Endothelial cell (in vitro differentiated cells): ENCODE measurements around the gene FEM1A. TPM values are rescaled to one million over a fixed set of nuclear protein-coding genes. Genes with fewer than 3 reads are reported as not detected.

Source experiments
- DNase-seq: peaks from one replicate; pipeline ENCODE4 v3.0.0; 2021; ENCODE audit warnings: low spot score
- H3K27ac Mint-ChIP-seq: one replicate; pipeline ENCODE4 v1.8.0; 2021; ENCODE audit warnings: mixed read lengths, inconsistent platforms; ENCODE audit not compliant: unreplicated experiment
- H3K27me3 Mint-ChIP-seq: one replicate; pipeline ENCODE4 v1.8.0; 2021; ENCODE audit warnings: mild to moderate bottlenecking, moderate library complexity, mixed read lengths, inconsistent platforms; ENCODE audit not compliant: unreplicated experiment
- H3K36me3 Mint-ChIP-seq: one replicate; pipeline ENCODE4 v1.8.0; 2021; ENCODE audit warnings: mild to moderate bottlenecking, low read depth, mixed read lengths, inconsistent platforms; ENCODE audit not compliant: unreplicated experiment
- H3K4me1 Mint-ChIP-seq: one replicate; pipeline ENCODE4 v1.8.0; 2021; ENCODE audit warnings: mild to moderate bottlenecking, mixed read lengths, inconsistent platforms; ENCODE audit not compliant: unreplicated experiment
- H3K4me3 Mint-ChIP-seq: one replicate; pipeline ENCODE4 v1.8.0; 2021; ENCODE audit warnings: mild to moderate bottlenecking, mixed read lengths, inconsistent platforms; ENCODE audit not compliant: unreplicated experiment
- H3K9me3 Mint-ChIP-seq: one replicate; pipeline ENCODE4 v1.8.0; 2021; ENCODE audit warnings: mixed read lengths, inconsistent platforms; ENCODE audit not compliant: unreplicated experiment
- CTCF ChIP-seq: fragments of 200-600 bp; sonication (generic); IDR thresholded peaks from one replicate; pipeline ENCODE4 v1.5.0; 2021; ENCODE audit warnings: antibody characterized with exemption; ENCODE audit not compliant: unreplicated experiment
- microRNA-seq: library from miRNA; unstranded; fragments of <30 nt; microRNA quantifications from one replicate; pipeline ENCODE4, GENCODE V29; 2020; ENCODE audit not compliant: unreplicated experiment
- total RNA-seq: library from RNA; stranded (reverse); fragmentation: NEBNext Ultra II Directional; extraction: Animal tissue kit (Norgen Biotek cat#: 25700); gene quantifications from one replicate; pipeline ENCODE4 v1.2.1, GENCODE V29; 2021; ENCODE audit not compliant: unreplicated experiment

Gene FEM1A
- total RNA-seq, 1 donor from 2014 or later, result 12.0 TPM

GRCh38 chr19:4847190-4847973 lies 55.8 kb downstream of the FEM1A start:
- Mint-ChIP-seq H3K4me1 (no peaks in the 10 kb centered on the region), H3K36me3 (peaks cover 14% of the 10 kb centered on the region)
- TF ChIP-seq CTCF, result no peak

GRCh38 chr19:4849019-4849418 lies 57.5 kb downstream of the FEM1A start:
- Mint-ChIP-seq H3K36me3 (peaks cover 5% of the 10 kb centered on the region), H3K27me3 (peaks cover 1% of the 10 kb centered on the region), H3K9me3 (no peaks in the 10 kb centered on the region), H3K4me3 (no peak overlapping the region), H3K4me1 (no peaks in the 10 kb centered on the region), H3K27ac (no peak overlapping the region)
- no peak for DNase-seq
- TF ChIP-seq CTCF, result no peak

More at GRCh38 chr19:4847190-4847973, 55.8 kb downstream of the FEM1A start:
- H3K4me3 Mint-ChIP-seq, result no peak overlapping the region
- no peak for DNase-seq
- no peaks in the 10 kb centered on the region for H3K9me3 Mint-ChIP-seq
- peaks cover 3% of the 10 kb centered on the region for H3K27me3 Mint-ChIP-seq
- H3K27ac Mint-ChIP-seq, result no peak overlapping the region

Small RNAs within 50 kb of the gene (microRNA-seq; reads per million reads assigned to microRNA genes)
- not detected for gene MIR7-3

Other genes starting within 250 kb of the FEM1A start
- gene SEMA6B, start 232.1 kb upstream of the FEM1A start, total RNA-seq, result 43.7 TPM
- 60.1 TPM for gene TNFAIP8L1, start 152.2 kb upstream of the FEM1A start, total RNA-seq
- gene MYDGF, start 121.4 kb upstream of the FEM1A start, total RNA-seq, result 112 TPM
- 63.3 TPM for gene DPP9, start 67.9 kb upstream of the FEM1A start, total RNA-seq
- gene TICAM1, start 40.0 kb downstream of the FEM1A start, total RNA-seq, result 3.5 TPM
- gene PLIN3, start 75.9 kb downstream of the FEM1A start, total RNA-seq, result 73.1 TPM
- not detected for gene ARRDC5, start 111.2 kb downstream of the FEM1A start, total RNA-seq
- 16.8 TPM for gene UHRF1, start 117.8 kb downstream of the FEM1A start, total RNA-seq
- 42.4 TPM for gene KDM4B, start 177.4 kb downstream of the FEM1A start, total RNA-seq